Uterus (tissue), 4 donors: ENCODE measurements around the gene MSH6. TPM values are rescaled to one million over a fixed set of nuclear protein-coding genes. Genes with fewer than 3 reads are reported as not detected.

Experiments
- DNase-seq, 2 donors: peaks; one replicate each; pipeline ENCODE4 v3.0.0-alpha.2; 2019 to 2020
- H3K27ac ChIP-seq, 2 donors: fragments of 200-600 bp; sonication (generic); 1 replicate in 1 of 2; 2 replicates in 1 of 2; pipeline ENCODE4 v1.5.1; 2016 to 2018
- H3K27me3 ChIP-seq, 2 donors: fragments of 200-600 bp; sonication (generic); one replicate each; pipeline ENCODE4 v1.5.1; 2018 to 2019; ENCODE audit warnings: control low read depth in 1 of 2
- H3K36me3 ChIP-seq, 2 donors: fragments of 200-600 bp; sonication (generic); one replicate each; pipeline ENCODE4 v1.5.1; 2019; ENCODE audit warnings: control low read depth in 1 of 2
- H3K4me1 ChIP-seq, 2 donors: fragments of 200-600 bp; sonication (generic); one replicate each; pipeline ENCODE4 v1.5.1; 2018 to 2019; ENCODE audit warnings: control low read depth in 1 of 2
- H3K4me3 ChIP-seq, 2 donors: fragments of 200-600 bp; sonication (generic); 1 replicate in 1 of 2; 2 replicates in 1 of 2; pipeline ENCODE4 v1.5.1; 2018 to 2019; ENCODE audit warnings: mild to moderate bottlenecking in 1 of 2
- H3K9me3 ChIP-seq, 2 donors: fragments of 200-600 bp; sonication (generic); one replicate each; pipeline ENCODE4 v1.5.1; 2019; ENCODE audit warnings: control low read depth in 1 of 2
- POLR2A ChIP-seq, 2 donors: fragments of 450-650 bp; IDR thresholded peaks; one replicate each; pipeline ENCODE4 v1.6.1; 2016; ENCODE audit warnings: antibody characterized with exemption in 2 of 2, mild to moderate bottlenecking in 1 of 2, moderate library complexity in 1 of 2
- intact Hi-C: fragments of 100-400 bp; cut with DNase I; formaldehyde crosslinking; loops from one replicate; pipeline ENCODE4 v1.15.1; 2023; ENCODE audit warnings: low total_unique reads
- total RNA-seq, 4 donors: library from RNA; depleted of rRNA in 3 of 4; stranded (reverse); fragments of >200 nt in 3 of 4; gene quantifications; one replicate each; pipeline versions ENCODE4 v1.1.0 to v1.2.4, GENCODE V29; 2014 to 2023
- TF ChIP-seq, protein P1 (sequence below), 4 experiments: fragments of 200-600 bp in 2 of 4; fragments of 450-650 bp in 2 of 4; sonication (generic) in 2 of 4; IDR thresholded peaks; one replicate each; pipeline ENCODE4 v1.5.1; 2016 to 2019; ENCODE audit warnings: antibody characterized with exemption in 4 of 4, mild to moderate bottlenecking in 2 of 4, moderate library complexity in 1 of 4
- donor health status: DM: yes; HTN: yes; CAD: no.

The MSH6 gene
- total RNA-seq, 4 donors from 2014 or later = 32.9 to 115 (median 57.7) TPM

DNA sequence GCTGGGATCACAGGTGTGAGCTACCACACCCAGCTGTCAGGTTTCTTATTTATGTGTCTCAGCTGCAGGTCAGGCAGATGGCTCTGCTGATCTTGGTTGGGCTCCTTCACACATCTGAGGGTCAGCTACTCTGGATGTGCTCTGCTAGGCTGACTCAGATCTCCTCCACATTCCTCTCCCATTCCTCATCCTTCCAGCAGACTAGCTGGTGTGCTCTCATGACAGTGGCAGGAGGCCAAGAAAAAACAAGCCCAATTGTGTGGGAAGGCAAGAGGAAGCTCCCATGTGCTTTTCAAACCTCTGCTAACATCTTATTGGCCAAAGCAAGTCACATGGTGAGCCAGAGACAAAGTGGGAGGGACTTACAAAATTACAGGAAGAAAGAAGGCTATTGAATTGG lies 11.7 kb upstream of the MSH6 start:
- no peaks in the 10 kb centered on the region for H3K4me1 ChIP-seq
- DNase-seq = peak in 1 of 2 donors; percentile 75

DNA sequence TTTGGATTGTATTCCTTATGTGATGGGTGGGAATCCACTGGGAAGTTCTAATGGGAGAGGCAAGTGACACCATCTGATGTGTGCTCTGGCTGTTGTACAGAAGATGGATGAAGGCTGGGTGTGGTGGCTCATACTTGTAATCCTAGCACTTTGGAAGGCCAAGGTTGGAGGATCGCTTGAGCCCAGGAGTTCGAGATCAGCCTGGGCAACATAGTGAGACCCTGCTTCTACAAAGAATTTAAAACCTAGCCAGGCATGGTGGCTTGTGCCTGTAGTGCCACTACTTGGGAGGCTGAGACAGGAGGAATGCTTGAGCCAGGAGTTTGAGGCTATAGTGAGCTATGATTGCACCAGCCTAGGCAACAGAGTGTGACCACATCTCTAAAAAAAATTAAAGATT lies 10.6 kb upstream of the MSH6 start:
- Histone ChIP-seq H3K36me3 (no peaks in the 10 kb centered on the region), H3K4me3 (no peak overlapping the region)

More for the DNA sequence above, 11.7 kb upstream of the MSH6 start:
- Histone ChIP-seq H3K9me3 (peaks cover 0 to 3% of the 10 kb centered on the region in 2 donors), H3K27me3 (no peaks in the 10 kb centered on the region), H3K36me3 (no peaks in the 10 kb centered on the region), H3K27ac (peak overlapping the region in 1 of 2 donors; percentile 19), H3K4me3 (no peak overlapping the region)
- TF ChIP-seq POLR2A (IDR thresholded peaks at IDR 0.05) = no peak
- TF ChIP-seq, protein P1, sequence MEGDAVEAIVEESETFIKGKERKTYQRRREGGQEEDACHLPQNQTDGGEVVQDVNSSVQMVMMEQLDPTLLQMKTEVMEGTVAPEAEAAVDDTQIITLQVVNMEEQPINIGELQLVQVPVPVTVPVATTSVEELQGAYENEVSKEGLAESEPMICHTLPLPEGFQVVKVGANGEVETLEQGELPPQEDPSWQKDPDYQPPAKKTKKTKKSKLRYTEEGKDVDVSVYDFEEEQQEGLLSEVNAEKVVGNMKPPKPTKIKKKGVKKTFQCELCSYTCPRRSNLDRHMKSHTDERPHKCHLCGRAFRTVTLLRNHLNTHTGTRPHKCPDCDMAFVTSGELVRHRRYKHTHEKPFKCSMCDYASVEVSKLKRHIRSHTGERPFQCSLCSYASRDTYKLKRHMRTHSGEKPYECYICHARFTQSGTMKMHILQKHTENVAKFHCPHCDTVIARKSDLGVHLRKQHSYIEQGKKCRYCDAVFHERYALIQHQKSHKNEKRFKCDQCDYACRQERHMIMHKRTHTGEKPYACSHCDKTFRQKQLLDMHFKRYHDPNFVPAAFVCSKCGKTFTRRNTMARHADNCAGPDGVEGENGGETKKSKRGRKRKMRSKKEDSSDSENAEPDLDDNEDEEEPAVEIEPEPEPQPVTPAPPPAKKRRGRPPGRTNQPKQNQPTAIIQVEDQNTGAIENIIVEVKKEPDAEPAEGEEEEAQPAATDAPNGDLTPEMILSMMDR (IDR thresholded peaks at IDR 0.05) = no peak
- intact Hi-C loops = no loop called here

DNA sequence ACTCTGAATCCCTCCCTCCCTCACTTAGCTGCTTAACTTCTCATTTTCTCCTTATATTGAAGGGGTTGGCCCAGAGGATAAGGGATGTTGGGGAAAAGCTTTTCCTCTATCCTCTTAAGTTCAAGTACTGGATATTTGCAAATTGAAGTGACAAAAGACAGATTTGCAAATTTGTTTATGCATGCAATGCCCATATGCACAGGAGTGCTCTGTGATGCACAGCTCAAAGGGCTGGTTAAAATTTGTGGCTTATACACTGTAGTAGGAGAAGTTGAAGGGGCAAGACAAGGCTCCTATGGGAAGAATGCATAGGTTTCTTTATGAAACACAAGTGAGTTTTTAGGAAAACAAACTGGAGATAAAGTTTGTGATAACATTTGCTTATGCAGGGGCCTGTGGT lies 8.4 kb upstream of the MSH6 start:
- intact Hi-C loops = no loop called here

More for the DNA sequence above, 10.6 kb upstream of the MSH6 start:
- intact Hi-C loops = no loop called here
- no peak for TF ChIP-seq POLR2A (IDR thresholded peaks at IDR 0.05)
- TF ChIP-seq, protein P1 (IDR thresholded peaks at IDR 0.05) = no peak
- peaks cover 0 to 3% of the 10 kb centered on the region in 2 donors for H3K9me3 ChIP-seq
- no peak for DNase-seq
- no peaks in the 10 kb centered on the region for H3K4me1 ChIP-seq
- no peak overlapping the region for H3K27ac ChIP-seq
- H3K27me3 ChIP-seq = no peaks in the 10 kb centered on the region

DNA sequence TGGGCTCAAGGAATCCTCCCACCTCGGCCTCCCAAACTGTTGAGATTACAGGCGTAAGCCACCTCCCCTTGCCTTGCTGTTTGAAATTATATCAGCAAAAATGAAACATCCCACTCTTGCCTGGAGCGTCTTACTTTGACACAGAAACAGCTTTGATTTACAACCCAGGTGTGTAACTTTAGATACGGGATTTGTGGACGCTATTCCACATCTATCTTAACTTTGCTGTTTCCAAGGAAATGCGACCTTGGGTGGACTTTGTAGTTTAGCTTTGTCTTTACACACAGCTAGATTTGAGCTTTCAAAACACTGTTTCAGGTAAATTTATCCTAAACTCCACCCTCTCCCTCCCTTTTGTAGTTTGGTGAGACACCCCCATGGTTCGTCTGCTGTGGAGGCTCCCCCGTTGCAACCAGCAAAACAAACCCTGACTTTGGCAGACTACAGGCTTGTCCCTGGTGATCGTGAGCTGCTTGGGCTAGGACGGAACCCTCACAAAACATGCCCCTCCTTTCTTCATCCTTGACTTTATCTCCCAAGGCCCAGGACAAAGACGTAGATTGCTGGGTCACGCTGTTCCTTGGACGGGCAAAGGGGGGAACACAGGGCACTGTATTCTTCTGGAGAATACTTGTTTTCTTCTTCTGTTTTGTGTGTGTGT lies 5.5 kb upstream of the MSH6 start:
- intact Hi-C loops = no loop called here
- Histone ChIP-seq H3K4me3 (no peak overlapping the region), H3K36me3 (no peaks in the 10 kb centered on the region), H3K27me3 (no peaks in the 10 kb centered on the region), H3K4me1 (no peaks in the 10 kb centered on the region), H3K9me3 (no peaks in the 10 kb centered on the region), H3K27ac (peak overlapping the region; percentile 77 to 78)
- no peak for TF ChIP-seq POLR2A (IDR thresholded peaks at IDR 0.05)
- TF ChIP-seq, protein P1 (IDR thresholded peaks at IDR 0.05) = no peak
- DNase-seq = peak; percentile 29 to 67

More for the DNA sequence above, 8.4 kb upstream of the MSH6 start:
- TF ChIP-seq POLR2A (IDR thresholded peaks at IDR 0.05) = no peak
- TF ChIP-seq, protein P1 (IDR thresholded peaks at IDR 0.05) = no peak
- Histone ChIP-seq H3K4me1 (no peaks in the 10 kb centered on the region), H3K27ac (peak overlapping the region in 1 of 2 donors; percentile 77), H3K9me3 (peaks cover 0 to 3% of the 10 kb centered on the region in 2 donors), H3K27me3 (no peaks in the 10 kb centered on the region), H3K36me3 (no peaks in the 10 kb centered on the region), H3K4me3 (no peak overlapping the region)
- no peak for DNase-seq

DNA sequence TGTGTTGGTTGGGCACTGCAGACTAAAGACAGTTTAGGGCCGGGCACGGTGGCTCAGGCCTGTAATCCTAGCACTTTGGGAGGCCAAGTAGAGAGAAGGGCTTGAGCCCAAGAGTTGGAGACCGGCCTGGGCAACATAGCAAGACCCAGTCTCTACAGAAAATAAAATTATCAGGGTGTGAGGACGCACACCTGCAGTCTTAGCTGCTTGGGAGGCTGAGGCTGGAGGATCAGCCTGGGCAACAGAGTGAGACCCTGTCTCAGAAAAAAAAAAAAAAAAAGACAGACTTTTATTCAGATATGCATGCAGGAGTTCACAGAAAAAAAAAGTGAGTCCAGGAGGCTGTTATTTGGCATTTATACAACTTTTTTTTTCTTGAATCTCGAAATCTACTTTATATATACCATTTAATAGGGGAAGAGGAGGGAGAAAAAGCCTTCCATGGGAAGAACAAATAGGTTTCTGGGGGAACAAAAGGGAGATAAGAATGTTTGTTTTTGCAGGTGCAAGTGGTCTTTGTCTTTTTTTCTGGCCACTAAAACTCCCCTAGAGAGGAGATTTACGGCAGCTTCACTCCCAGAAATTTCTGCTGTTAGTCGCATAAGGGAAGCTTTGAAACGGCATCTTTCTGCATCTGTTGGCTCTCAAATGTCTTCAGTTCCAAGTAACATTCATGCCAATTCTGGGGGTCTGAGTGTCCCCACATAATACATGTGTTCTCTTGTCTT lies 4.1 kb upstream of the MSH6 start:
- intact Hi-C loops = no loop called here

More for the DNA sequence above, 4.1 kb upstream of the MSH6 start:
- Histone ChIP-seq H3K9me3 (no peaks in the 10 kb centered on the region), H3K27ac (peak overlapping the region; percentile 77 to 78), H3K4me1 (no peaks in the 10 kb centered on the region), H3K4me3 (no peak overlapping the region), H3K27me3 (no peaks in the 10 kb centered on the region), H3K36me3 (no peaks in the 10 kb centered on the region)
- no peak for DNase-seq
- TF ChIP-seq, protein P1 (IDR thresholded peaks at IDR 0.05) = no peak
- TF ChIP-seq POLR2A (IDR thresholded peaks at IDR 0.05) = no peak
